Cardiac muscle cell (in vitro differentiated cells and primary cell): ENCODE data around the gene SLC24A4. TPM values are rescaled to one million over a fixed set of nuclear protein-coding genes. Genes with fewer than 3 reads are reported as not detected.
A peak's percentile ranks its signal among the peaks of the same experiment; 100 is the strongest.

Experiments
- DNase-seq, 2 donors: peaks; one replicate each; pipeline versions ENCODE4 v3.0.0 to v3.0.0-alpha.2; 2010 to 2017; ENCODE audit warnings: low read depth in 1 of 2, low spot score in 1 of 2
- H3K27ac ChIP-seq: fragments of 200-600 bp; sonication (generic); 2 replicates; pipeline ENCODE4 v1.5.1; 2016
- H3K27me3 ChIP-seq: fragments of 200-600 bp; sonication (generic); 2 replicates; pipeline ENCODE4 v1.6.0; 2016; ENCODE audit warnings: control low read depth
- H3K36me3 ChIP-seq: fragments of 200-600 bp; sonication (generic); 2 replicates; pipeline ENCODE4 v1.5.1; 2016; ENCODE audit warnings: control low read depth
- H3K4me1 ChIP-seq: fragments of 200-600 bp; sonication (generic); 2 replicates; pipeline ENCODE4 v1.8.1; 2017; ENCODE audit warnings: low read depth, mild to moderate bottlenecking, mixed run types
- H3K4me3 ChIP-seq: fragments of 200-600 bp; sonication (generic); 2 replicates; pipeline ENCODE4 v1.5.1; 2016; ENCODE audit warnings: mild to moderate bottlenecking
- H3K9me3 ChIP-seq: fragments of 200-600 bp; sonication (generic); 2 replicates; pipeline ENCODE4 v1.5.1; 2017; ENCODE audit warnings: low read depth, mild to moderate bottlenecking, control low read depth
- polyA plus RNA-seq: library from polyadenylated mRNA; unstranded; fragments of >200 nt; fragmentation: Nextera tagmentation; extraction: Ambion mirVana; gene quantifications from 2 replicates; pipeline ENCODE4 v1.2.1, GENCODE V29; 2016
- total RNA-seq: library from RNA; depleted of rRNA; stranded (reverse); fragments of >200 nt; gene quantifications from 2 replicates; pipeline ENCODE4 v1.2.3, GENCODE V29; 2016
- TF ChIP-seq, protein P1 (sequence below): IDR thresholded peaks from 2 replicates; pipeline ENCODE4 v1.5.1; 2012; ENCODE audit warnings: low read depth, mild to moderate bottlenecking, low read length

Gene SLC24A4
- total and polyA plus RNA-seq, 2 experiments from 2014 or later = 0.07 to 0.09 TPM

DNA sequence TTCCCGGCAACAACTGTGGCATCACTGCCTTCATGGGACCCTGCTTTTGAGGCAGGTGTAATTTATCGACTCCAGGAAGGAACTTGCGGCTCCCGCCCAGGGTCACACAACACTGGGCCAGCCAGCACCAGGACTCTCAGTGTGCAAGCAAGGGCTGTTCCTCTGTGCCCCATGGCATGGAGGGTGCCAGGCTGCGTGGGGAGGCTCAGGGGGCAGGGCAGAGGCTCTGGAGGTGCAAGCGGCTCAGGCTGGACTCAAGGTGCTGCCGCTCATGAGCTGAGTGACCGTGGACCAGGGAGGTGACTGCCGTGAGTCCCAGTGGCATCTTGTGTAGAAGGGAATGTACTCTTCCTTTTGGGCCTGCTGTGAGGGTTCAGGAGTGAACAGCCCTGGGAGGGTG lies 57.6 kb downstream of the SLC24A4 start:
- Histone ChIP-seq H3K36me3 (no peaks in the 10 kb centered on the region), H3K4me3 (no peak overlapping the region), H3K27ac (no peak overlapping the region), H3K4me1 (no peaks in the 10 kb centered on the region), H3K9me3 (no peaks in the 10 kb centered on the region), H3K27me3 (no peaks in the 10 kb centered on the region)
- TF ChIP-seq, protein P1, sequence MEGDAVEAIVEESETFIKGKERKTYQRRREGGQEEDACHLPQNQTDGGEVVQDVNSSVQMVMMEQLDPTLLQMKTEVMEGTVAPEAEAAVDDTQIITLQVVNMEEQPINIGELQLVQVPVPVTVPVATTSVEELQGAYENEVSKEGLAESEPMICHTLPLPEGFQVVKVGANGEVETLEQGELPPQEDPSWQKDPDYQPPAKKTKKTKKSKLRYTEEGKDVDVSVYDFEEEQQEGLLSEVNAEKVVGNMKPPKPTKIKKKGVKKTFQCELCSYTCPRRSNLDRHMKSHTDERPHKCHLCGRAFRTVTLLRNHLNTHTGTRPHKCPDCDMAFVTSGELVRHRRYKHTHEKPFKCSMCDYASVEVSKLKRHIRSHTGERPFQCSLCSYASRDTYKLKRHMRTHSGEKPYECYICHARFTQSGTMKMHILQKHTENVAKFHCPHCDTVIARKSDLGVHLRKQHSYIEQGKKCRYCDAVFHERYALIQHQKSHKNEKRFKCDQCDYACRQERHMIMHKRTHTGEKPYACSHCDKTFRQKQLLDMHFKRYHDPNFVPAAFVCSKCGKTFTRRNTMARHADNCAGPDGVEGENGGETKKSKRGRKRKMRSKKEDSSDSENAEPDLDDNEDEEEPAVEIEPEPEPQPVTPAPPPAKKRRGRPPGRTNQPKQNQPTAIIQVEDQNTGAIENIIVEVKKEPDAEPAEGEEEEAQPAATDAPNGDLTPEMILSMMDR = no peak
- no peak for DNase-seq

DNA sequence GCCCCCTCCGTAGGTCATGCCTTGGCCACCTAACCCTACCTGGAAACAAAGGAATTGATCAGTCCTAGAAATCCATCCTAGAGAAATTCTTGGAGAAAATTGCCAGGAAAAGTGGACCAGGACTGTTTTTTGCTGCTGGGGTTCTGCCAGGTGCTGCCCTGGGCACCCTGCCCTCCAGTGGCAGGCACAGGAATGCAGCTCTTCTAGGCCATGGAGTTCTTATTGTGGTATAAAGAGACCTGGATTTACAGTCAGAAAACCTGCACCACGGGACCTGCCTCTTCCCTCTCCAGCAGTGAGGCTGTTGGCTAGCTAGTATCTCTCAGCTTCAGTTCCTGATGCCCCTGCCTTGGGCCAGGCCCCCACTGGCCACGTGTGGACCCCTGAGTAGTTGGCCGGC lies 59.7 kb downstream of the SLC24A4 start:
- DNase-seq = no peak
- TF ChIP-seq, protein P1 = peak; percentile 39

DNA sequence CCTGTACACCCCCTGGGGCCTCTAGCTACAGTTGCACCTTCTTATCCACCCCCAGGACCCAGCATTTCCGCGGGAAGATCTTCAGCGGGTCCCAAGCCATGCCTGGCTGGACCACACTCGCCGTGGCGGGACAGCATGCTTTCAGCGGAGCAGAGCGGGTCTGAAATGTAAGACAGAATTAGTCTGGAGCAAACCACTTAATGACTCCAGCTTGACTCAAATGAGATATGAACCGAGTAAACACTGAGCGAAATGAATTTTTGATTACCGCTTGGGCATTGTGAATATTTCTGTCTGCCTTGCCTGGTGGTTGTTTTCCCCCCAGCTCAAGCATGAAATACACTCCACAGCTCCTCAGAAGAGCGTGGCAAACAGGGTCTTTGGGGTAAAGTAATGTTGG lies 60.8 kb downstream of the SLC24A4 start:
- Histone ChIP-seq H3K27me3 (no peaks in the 10 kb centered on the region), H3K4me3 (no peak overlapping the region), H3K9me3 (no peaks in the 10 kb centered on the region), H3K4me1 (no peaks in the 10 kb centered on the region), H3K27ac (no peak overlapping the region), H3K36me3 (no peaks in the 10 kb centered on the region)
- DNase-seq = peak; percentile 6 to 18
- TF ChIP-seq, protein P1 = no peak

More for the DNA sequence above, 59.7 kb downstream of the SLC24A4 start:
- H3K4me3 ChIP-seq = no peak overlapping the region
- H3K4me1 ChIP-seq = no peaks in the 10 kb centered on the region
- H3K36me3 ChIP-seq = no peaks in the 10 kb centered on the region
- no peaks in the 10 kb centered on the region for H3K9me3 ChIP-seq
- no peaks in the 10 kb centered on the region for H3K27me3 ChIP-seq
- H3K27ac ChIP-seq = no peak overlapping the region

DNA sequence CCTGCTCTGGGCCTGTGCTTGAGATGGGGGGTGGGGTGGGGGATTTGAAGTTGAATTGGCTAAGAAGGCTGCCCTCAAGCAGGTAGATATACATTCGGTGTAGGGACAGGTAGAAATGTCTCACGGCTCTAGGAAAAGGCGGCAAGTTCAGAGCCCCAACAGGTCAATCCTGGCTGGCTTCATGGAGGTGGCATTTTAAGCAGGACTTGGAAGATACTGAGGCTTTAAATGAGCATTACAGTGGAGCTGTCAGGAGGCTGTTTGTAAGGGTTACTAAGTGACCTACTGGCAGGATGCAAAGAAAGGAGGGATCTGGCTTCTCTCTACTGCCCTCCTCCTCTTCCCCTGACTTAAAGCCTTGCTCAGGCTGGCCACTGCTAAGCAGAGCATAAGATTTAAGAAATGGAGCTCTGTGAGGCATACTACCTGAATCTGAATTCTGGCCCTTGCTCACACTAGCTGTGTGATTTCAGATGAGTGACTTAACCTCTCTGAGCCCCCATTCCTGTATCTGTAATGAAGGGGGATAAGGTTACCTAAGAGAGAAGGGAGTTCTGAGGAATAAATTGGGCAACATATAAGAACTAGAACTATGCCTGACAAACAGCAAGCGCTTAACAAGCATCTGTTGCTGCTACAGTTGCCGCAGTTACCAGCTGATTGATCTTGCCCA lies 61.6 kb downstream of the SLC24A4 start:
- Histone ChIP-seq H3K36me3 (no peaks in the 10 kb centered on the region), H3K4me3 (no peak overlapping the region), H3K9me3 (no peaks in the 10 kb centered on the region), H3K4me1 (no peaks in the 10 kb centered on the region), H3K27me3 (no peaks in the 10 kb centered on the region), H3K27ac (no peak overlapping the region)
- TF ChIP-seq, protein P1 = no peak
- peak in 1 of 2 donors; percentile 12 for DNase-seq

DNA sequence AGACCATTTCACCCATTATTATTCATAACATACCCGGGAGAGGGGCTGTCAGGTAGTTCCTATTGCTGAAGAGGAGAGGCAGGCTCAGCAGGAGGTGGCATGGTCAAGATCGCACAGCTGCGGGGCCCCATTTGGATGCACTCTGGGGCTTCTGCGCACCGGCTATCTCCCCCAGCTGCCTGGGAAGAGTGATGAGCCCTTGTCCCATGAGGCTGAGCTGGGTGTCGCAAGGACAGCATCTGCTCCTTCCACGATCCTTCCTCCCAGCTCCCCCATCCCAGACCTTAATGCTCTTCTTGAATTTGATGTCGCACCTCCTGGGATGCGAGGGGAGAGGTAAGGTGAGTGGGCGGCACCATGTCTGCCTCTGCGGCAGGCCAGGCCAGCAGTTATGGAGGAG lies 62.6 kb downstream of the SLC24A4 start:
- TF ChIP-seq, protein P1 = no peak
- Histone ChIP-seq H3K36me3 (no peaks in the 10 kb centered on the region), H3K4me1 (no peaks in the 10 kb centered on the region), H3K4me3 (no peak overlapping the region), H3K9me3 (no peaks in the 10 kb centered on the region), H3K27ac (no peak overlapping the region), H3K27me3 (no peaks in the 10 kb centered on the region)
- DNase-seq = no peak
